Left cardiac atrium (tissue), 4 donors: ENCODE measurements around the gene PLXND1. TPM values are rescaled to one million over a fixed set of nuclear protein-coding genes. Genes with fewer than 3 reads are reported as not detected.
"Not testable (repeated sequence)": the region's sequence is repeated elsewhere in the genome, so short reads cannot be mapped to it uniquely, and the experiment has no call there.

Source experiments
- ATAC-seq, 2 donors: fragments of 200-7000 bp; cut with Tn5 transposase; one replicate each; pipeline ENCODE4 v1.9.1; 2020; ENCODE audit warnings: mild to moderate bottlenecking in 2 of 2, moderate library complexity in 2 of 2
- DNase-seq: peaks from one replicate; pipeline ENCODE4 v3.0.0-alpha.2; 2020
- intact Hi-C, 2 donors: fragments of 100-400 bp; cut with DNase I; formaldehyde crosslinking; loops; one replicate each; pipeline versions ENCODE4 v1.14.1 to v1.15.1; 2022 to 2023
- total RNA-seq, 2 donors: library from RNA; stranded (reverse); fragmentation: NEBNext Ultra II Directional; extraction: Animal tissue kit (Norgen Biotek cat#: 25700); gene quantifications; one replicate each; pipeline ENCODE4 v1.2.1, GENCODE V29; 2021
- donor health status: DM: no; HTN: yes; CAD: no.
- donor health status: DM: no; HTN: yes; CAD: no; lungs with severe emphysema.
- donor health status: DM: yes; HTN: yes; CAD: no.
- donor health status: Dilated cardiomyopathy.

The PLXND1 gene
- total RNA-seq, 2 donors from 2014 or later = 106 to 112 TPM

DNA sequence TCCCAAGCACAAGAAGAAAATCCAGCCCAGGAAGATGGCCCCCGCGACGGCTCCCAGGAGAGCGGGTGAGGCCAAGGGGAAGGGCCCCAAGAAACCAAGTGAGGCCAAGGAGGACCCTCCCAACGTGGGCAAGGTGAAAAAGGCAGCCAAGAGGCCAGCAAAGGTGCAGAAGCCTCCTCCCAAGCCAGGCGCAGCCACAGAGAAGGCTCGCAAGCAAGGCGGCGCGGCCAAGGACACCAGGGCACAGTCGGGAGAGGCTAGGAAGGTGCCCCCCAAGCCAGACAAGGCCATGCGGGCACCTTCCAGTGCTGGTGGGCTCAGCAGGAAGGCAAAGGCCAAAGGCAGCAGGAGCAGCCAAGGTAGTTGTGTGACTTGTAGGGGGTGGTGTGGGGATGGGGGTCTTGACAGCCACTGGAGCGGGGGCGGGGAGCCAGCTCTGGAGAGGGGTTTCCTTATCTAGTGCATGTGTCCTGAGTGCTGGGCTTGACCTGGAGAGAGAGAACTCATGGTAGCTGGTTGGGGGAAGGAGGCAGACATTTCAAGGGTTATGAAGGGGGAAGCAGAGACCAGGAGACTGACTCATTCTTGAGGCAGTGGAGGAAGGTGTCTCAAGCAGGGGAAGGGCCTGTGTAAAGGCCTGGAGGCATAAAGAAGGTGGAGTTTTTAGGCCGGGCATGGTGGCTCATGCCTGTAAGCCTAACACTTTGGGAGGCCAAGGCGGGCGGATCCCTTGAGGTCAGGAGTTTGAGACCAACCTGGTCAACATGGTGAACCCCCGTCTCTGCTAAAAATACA, 57.3 kb downstream of the PLXND1 start:
- intact Hi-C loops = no loop called here
- DNase-seq (no peak), ATAC-seq (no peak)

DNA sequence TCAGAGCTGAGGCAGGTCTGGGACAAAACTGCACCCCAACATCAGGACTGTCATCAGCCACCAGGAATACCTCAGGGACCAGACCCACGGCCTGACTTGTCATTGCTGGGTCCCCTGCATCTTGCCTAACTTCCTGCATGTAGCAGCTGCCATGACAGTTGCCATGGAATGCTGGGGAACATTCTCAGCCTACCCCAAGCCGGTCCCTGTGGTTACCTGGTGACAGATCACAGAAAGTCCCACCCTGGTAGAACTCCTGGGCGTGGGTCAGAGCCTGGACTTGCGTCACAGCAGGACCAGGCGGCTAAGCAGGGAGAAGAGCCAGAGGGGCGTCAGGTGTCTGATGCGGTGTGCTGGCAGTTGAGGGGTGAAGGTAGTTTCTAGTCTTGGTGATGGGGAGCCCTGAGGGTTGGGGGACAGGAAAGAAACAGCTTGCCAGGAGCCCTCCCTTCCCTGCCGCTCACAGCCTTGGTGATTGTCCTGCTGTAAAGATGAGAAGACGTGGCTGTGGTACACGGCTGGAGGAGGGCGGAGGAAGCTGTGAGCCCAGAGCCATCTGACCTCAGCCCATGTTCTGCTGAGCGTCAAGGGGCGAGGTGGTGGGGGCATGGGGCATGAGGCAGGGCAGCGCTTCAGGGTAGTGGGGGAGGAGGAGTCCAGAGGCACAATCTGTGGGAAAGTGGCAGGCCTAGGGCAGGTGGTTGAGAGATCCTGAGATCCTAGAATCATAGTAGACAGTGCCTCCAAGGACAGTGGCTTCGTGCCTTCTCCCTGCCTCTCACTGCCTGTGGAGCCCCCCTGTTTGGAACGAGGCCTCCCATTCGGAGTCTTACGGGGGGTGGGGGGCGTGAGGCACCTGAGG, 58.1 kb downstream of the PLXND1 start:
- no peak for ATAC-seq
- intact Hi-C loops = no loop called here
- no peak for DNase-seq

GRCh38 chr3:129547241-129547640, 59.2 kb downstream of the PLXND1 start:
- ATAC-seq (no peak), DNase-seq (no peak)
- intact Hi-C loops = no loop called here

DNA sequence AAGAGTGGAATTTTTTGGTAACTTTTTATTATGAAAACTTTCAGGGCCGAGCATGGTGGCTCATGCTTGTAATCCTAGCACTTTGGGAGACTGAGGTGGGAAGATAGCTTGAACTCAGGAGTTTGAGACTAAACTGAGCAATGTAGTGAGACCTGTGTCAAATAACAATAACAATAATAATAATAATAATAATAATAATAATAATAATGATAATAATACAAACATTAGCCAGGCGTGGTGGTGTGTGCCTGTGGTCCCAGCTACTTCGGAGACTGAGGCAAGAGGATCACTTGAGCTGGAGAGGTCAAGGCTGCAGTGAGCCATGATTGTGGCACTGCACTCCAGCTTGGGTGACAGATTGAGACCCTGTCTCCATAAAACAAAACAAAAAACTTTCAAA, 60.5 kb downstream of the PLXND1 start:
- ATAC-seq, intact Hi-C loops, DNase-seq: not testable (repeated sequence)

- DNase-seq (no peak), ATAC-seq (no peak)
- intact Hi-C loops = loop anchor here in 1 of 2 donors (5.0 kb wide), 1 partner anchor 37 kb away; no protein-coding TSS in a partner anchor
Measured at GRCh38 chr3:129543999-129544398, 62.5 kb downstream of the PLXND1 start.

DNA sequence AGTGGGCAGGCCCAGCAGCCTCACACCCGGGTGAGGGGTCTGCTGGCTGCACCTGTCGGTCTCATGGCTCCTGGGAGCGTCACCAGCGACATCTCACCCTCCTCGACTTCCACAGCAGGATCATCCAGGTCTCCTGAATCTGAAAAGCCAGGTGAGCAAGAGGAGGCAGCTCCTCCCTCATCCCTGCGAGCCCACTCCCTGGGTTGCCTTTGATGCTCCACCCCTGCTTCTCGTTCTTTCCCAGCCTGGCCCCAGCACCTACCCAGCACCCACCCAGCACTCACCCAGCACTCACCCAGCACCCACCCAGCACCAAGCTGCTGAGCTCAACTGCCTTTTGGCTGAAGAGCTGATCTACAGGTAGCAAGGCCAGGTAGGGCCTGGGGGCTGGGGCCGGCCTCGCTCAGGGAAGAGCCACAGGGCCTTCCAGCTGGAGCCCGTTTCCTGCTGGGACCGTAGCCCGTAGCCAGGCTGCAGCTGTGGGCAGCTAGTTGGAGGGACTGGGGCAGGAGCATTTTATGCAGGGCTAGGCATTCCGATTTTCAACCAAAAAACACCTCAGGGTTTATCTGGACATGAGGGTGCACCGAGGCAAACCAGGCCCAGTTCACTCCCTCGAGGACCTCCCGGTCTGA, 63.2 kb downstream of the PLXND1 start, which contains the start of gene H1-8:
Gene H1-8, plus strand, starts transcription at position 20 of the 635 bp plus-strand sequence. Its CDS starts 44 bp downstream, at position 64.
- intact Hi-C loops = loop anchor here in 1 of 2 donors (5.0 kb wide), 1 partner anchor 36 kb away; no protein-coding TSS in a partner anchor
- DNase-seq (no peak), ATAC-seq (no peak)

GRCh38 chr3:129542747-129543146, 63.7 kb downstream of the PLXND1 start:
- intact Hi-C loops = loop anchor here in 1 of 2 donors (5.0 kb wide), 1 partner anchor 35 kb away; no protein-coding TSS in a partner anchor
- no peak for ATAC-seq
- no peak for DNase-seq

DNA sequence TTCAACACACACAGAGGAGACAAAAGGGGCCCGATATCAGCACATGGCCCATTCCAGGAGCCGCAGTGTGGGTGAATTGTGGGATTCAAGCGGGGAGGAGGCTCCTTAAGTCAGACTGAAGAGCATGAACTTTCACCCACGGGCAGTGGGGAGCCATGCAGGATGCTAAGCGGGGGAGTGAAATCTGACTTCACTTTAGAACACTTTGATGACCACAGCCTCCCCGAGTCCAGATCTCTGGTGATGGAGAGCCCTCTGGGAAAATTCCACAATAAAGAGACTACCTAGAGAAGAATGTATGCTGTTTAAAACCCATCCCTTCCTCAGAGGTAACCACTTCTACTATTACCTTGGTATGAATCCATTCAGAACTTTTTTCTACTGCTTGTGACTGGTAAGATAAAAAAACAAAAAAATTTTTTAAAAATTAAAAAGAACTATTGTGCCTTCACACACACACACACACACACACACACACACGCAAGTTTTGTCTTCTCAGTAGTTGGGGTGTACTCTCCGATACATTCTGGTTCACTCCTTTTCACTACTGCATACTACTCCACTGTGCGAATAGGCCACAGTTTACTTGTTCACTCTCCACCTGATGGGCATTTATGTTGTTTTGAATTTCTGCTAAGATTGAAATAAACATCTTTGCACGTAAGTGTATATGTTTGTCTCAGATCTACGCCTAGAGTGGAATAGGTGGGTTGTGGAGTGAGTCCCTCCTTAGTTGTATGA, 65.5 kb downstream of the PLXND1 start:
- DNase-seq (no peak), ATAC-seq (no peak)
- intact Hi-C loops = loop anchor here in 1 of 2 donors (5.0 kb wide), 1 partner anchor 34 kb away; no protein-coding TSS in a partner anchor

- no peak for DNase-seq
- intact Hi-C loops = no loop called here
- ATAC-seq = no peak
Measured at GRCh38 chr3:129539206-129539605, 67.3 kb downstream of the PLXND1 start.

DNA sequence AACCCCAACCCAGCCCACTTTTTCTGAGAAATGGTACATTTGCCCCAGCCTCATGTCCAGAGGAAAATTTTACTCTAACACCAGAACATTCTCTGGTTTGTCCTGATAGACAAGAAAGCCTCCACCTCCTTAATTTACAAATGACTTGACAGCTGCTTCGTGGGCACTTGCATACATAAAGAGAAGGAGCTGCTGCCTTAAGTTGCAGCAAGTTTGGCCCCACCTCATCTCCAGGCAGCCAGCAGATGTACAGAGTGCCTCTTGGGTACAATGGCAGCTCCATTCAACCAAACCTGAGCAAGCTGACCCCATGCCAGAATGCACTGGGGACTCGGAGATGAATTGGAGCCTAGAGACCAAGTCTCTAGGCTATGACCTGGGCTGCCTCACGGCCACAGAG, 69.7 kb downstream of the PLXND1 start:
- ATAC-seq (no peak), DNase-seq (no peak)
- intact Hi-C loops = no loop called here

DNA sequence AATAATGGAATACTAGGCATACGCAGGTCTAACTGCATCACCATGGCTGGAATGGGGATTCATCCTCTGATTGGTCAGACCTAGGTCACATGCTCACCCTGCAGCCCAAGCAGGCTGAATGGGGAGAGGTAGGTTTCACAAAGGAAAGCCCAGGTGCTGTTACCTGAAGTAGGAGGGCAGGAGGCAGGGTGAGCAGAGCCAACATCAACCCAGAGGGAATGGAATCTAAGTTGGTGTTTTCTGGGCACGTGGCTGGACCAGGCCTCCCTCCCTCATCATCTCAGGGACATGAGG, 70.2 kb downstream of the PLXND1 start:
- intact Hi-C loops = no loop called here
- DNase-seq (no peak), ATAC-seq (no peak)

DNA sequence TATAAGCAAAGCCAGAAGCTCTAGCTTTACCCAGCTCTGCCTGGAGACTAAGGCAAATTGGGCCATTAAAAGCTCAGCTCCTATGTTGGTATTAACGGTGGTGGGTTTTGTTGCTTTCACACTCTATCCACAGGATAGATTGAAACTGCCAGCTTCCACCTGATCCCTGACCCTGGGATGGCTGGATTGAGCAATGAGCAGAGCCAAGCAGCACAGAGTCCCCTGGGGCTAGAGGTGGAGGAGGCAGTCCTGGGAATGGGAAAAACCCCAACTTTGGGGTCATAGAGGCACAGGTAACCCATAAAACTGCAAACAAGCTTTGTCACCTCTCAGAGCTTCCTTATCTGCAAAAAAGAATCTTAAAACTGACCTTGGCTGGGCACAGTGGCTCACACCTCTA, 71.4 kb downstream of the PLXND1 start:
- intact Hi-C loops = no loop called here
- DNase-seq (no peak), ATAC-seq (no peak)

GRCh38 chr3:129534428-129535027, 71.9 kb downstream of the PLXND1 start:
- intact Hi-C loops = no loop called here
- DNase-seq (no peak), ATAC-seq (no peak)

GRCh38 chr3:129533406-129533805, 73.1 kb downstream of the PLXND1 start:
- no peak for ATAC-seq
- DNase-seq = no peak

DNA sequence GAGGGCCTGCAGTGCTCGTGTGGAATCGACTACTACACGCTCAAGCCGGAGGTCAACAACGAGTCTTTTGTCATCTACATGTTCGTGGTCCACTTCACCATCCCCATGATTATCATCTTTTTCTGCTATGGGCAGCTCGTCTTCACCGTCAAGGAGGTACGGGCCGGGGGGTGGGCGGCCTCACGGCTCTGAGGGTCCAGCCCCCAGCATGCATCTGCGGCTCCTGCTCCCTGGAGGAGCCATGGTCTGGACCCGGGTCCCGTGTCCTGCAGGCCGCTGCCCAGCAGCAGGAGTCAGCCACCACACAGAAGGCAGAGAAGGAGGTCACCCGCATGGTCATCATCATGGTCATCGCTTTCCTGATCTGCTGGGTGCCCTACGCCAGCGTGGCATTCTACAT, 74.2 kb downstream of the PLXND1 start:
- intact Hi-C loops = no loop called here
- ATAC-seq (no peak), DNase-seq (no peak)

More at GRCh38 chr3:129533406-129533805, 73.1 kb downstream of the PLXND1 start:
- intact Hi-C loops = no loop called here

DNA sequence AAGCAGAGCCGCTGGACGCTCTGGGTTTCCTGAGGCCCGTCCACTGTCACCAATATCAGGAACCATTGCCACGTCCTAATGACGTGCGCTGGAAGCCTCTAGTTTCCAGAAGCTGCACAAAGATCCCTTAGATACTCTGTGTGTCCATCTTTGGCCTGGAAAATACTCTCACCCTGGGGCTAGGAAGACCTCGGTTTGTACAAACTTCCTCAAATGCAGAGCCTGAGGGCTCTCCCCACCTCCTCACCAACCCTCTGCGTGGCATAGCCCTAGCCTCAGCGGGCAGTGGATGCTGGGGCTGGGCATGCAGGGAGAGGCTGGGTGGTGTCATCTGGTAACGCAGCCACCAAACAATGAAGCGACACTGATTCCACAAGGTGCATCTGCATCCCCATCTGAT, 74.8 kb downstream of the PLXND1 start:
- intact Hi-C loops = no loop called here
- DNase-seq (no peak), ATAC-seq (no peak)

GRCh38 chr3:129530821-129531220, 75.7 kb downstream of the PLXND1 start:
- DNase-seq (no peak), ATAC-seq (no peak)
- intact Hi-C loops = no loop called here

DNA sequence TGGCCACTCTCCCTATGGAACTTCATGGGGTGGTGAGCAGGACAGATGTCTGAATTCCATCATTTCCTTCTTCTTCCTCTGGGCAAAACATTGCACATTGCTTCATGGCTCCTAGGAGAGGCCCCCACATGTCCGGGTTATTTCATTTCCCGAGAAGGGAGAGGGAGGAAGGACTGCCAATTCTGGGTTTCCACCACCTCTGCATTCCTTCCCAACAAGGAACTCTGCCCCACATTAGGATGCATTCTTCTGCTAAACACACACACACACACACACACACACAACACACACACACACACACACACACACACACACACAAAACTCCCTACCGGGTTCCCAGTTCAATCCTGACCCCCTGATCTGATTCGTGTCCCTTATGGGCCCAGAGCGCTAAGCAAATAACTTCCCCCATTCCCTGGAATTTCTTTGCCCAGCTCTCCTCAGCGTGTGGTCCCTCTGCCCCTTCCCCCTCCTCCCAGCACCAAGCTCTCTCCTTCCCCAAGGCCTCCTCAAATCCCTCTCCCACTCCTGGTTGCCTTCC, 76.2 kb downstream of the PLXND1 start:
- intact Hi-C loops = no loop called here
- DNase-seq (no peak), ATAC-seq (no peak)
